IMR-90 (cell line): ENCODE measurements around the gene OCSTAMP. TPM values are rescaled to one million over a fixed set of nuclear protein-coding genes. Genes with fewer than 3 reads are reported as not detected.
A peak's percentile ranks its signal among the peaks of the same experiment; 100 is the strongest.

Experiments used
- ATAC-seq: fragments of 200-7000 bp; cut with Tn5 transposase; 2 replicates; pipeline ENCODE4 v1.9.1; 2020; ENCODE audit warnings: low read depth, mild to moderate bottlenecking, moderate library complexity
- BruUV-seq: library from RNA; stranded (reverse); fragments of 400-500 nt; replicated peaks from 2 replicates; lab custom pipeline; 2021; lab: Mats Ljungman, UMichigan
- CTCF ChIA-PET: fragments of 300-600 bp; formaldehyde crosslinking; extraction: SDS; loops from one replicate; lab custom pipeline; 2021; ENCODE audit warnings: antibody characterized with exemption; lab: Yijun Ruan, JAX
- POLR2A ChIA-PET: fragments of 300-600 bp; sonication (Branson Sonifier 250); formaldehyde crosslinking; loops from one replicate; lab custom pipeline; 2022; ENCODE audit warnings: antibody characterized with exemption; ENCODE audit not compliant: unreplicated experiment; lab: Charles Lee
- DNase-seq: peaks from one replicate; pipeline ENCODE4 v3.0.0; 2013
- H2AFZ ChIP-seq: replicated peaks from 2 replicates; pipeline ENCODE3; 2013; ENCODE audit warnings: low read length, mild to moderate bottlenecking; ENCODE audit not compliant: poor library complexity
- H2AK5ac ChIP-seq: 2 replicates; pipeline ENCODE4 v1.6.1; 2013; ENCODE audit warnings: low read depth, low read length, inconsistent platforms
- H2AK9ac ChIP-seq: replicated peaks from 2 replicates; pipeline ENCODE3; 2013; ENCODE audit warnings: mild to moderate bottlenecking, low read depth, low read length, moderate library complexity; ENCODE audit not compliant: poor library complexity
- H2BK120ac ChIP-seq: 2 replicates; pipeline ENCODE4 v1.6.1; 2013; ENCODE audit warnings: low read depth, low read length, inconsistent platforms
- H2BK15ac ChIP-seq: 3 replicates; pipeline ENCODE4 v1.6.1; 2013; ENCODE audit warnings: low read depth, low read length, inconsistent platforms
- H2BK20ac ChIP-seq: 2 replicates; pipeline ENCODE4 v1.6.1; 2013; ENCODE audit warnings: low read depth, mild to moderate bottlenecking, inconsistent platforms, low read length, moderate library complexity
- H2BK5ac ChIP-seq: 2 replicates; pipeline ENCODE4 v1.6.1; 2013; ENCODE audit warnings: mild to moderate bottlenecking, low read depth, low read length, inconsistent platforms; ENCODE audit not compliant: poor library complexity, severe bottlenecking
- H3K14ac ChIP-seq: replicated peaks from 2 replicates; pipeline ENCODE4 v1.6.1; 2013; ENCODE audit warnings: low read depth, low read length, inconsistent platforms
- H3K18ac ChIP-seq: 2 replicates; pipeline ENCODE4 v1.6.1; 2013; ENCODE audit warnings: low read depth, low read length, control low read depth
- H3K23ac ChIP-seq: 2 replicates; pipeline ENCODE4 v1.6.1; 2013; ENCODE audit warnings: low read depth, low read length, inconsistent platforms
- H3K27ac ChIP-seq: 2 replicates; pipeline ENCODE4 v1.5.1; 2013; ENCODE audit warnings: mild to moderate bottlenecking, control low read depth, low read length; ENCODE audit not compliant: insufficient read depth
- H3K27me3 ChIP-seq: 2 replicates; pipeline ENCODE4 v1.6.1; 2013; ENCODE audit warnings: low read length; ENCODE audit not compliant: control insufficient read depth, insufficient read depth
- H3K36me3 ChIP-seq: 2 replicates; pipeline ENCODE4 v1.6.1; 2013; ENCODE audit warnings: low read length, mixed read lengths; ENCODE audit not compliant: control insufficient read depth, insufficient read depth
- H3K4ac ChIP-seq: 2 replicates; pipeline ENCODE4 v1.6.1; 2013; ENCODE audit warnings: low read depth, low read length, inconsistent platforms
- H3K4me1 ChIP-seq: 2 replicates; pipeline ENCODE4 v1.6.1; 2013; ENCODE audit warnings: low read length, mixed read lengths; ENCODE audit not compliant: control insufficient read depth, insufficient read depth
- H3K4me2 ChIP-seq: 2 replicates; pipeline ENCODE4 v1.6.1; 2013; ENCODE audit warnings: low read depth, mild to moderate bottlenecking, control low read depth, low read length, moderate library complexity
- H3K4me3 ChIP-seq: 2 replicates; pipeline ENCODE4 v1.5.1; 2013; ENCODE audit warnings: low read depth, mild to moderate bottlenecking, control low read depth, low read length, moderate library complexity; ENCODE audit not compliant: insufficient read depth
- H3K56ac ChIP-seq: 2 replicates; pipeline ENCODE4 v1.6.1; 2013; ENCODE audit warnings: low read length, inconsistent platforms; ENCODE audit not compliant: insufficient read depth; ENCODE audit errors: extremely low read depth
- H3K79me1 ChIP-seq, 2 experiments: 2 replicates each; pipeline ENCODE4 v1.6.1; 2013; ENCODE audit warnings: low read length in 2 of 2, inconsistent platforms in 1 of 2, low read depth in 1 of 2
- H3K9ac ChIP-seq: 2 replicates; pipeline ENCODE4 v1.6.1; 2013; ENCODE audit warnings: low read depth, low read length, control low read depth
- H3K9me1 ChIP-seq: 2 replicates; pipeline ENCODE4 v1.6.1; 2013; ENCODE audit warnings: low read length, inconsistent platforms; ENCODE audit not compliant: insufficient read depth
- H3K9me3 ChIP-seq: 2 replicates; pipeline ENCODE4 v1.6.1; 2013; ENCODE audit warnings: low read length; ENCODE audit not compliant: control insufficient read depth, insufficient read depth
- H4K20me1 ChIP-seq: 2 replicates; pipeline ENCODE4 v1.6.1; 2013; ENCODE audit warnings: low read length, inconsistent platforms; ENCODE audit not compliant: insufficient read depth
- H4K5ac ChIP-seq: 2 replicates; pipeline ENCODE4 v1.6.1; 2013; ENCODE audit warnings: mild to moderate bottlenecking, low read depth, low read length, control low read depth
- H4K8ac ChIP-seq, 2 experiments: 2 replicates each; pipeline ENCODE4 v1.6.1; 2013; ENCODE audit warnings: low read depth in 2 of 2, low read length in 2 of 2, control low read depth in 1 of 2, inconsistent platforms in 1 of 2
- H4K91ac ChIP-seq: 2 replicates; pipeline ENCODE4 v1.6.1; 2013; ENCODE audit warnings: low read depth, low read length, inconsistent platforms; ENCODE audit not compliant: insufficient read depth
- BHLHE40 ChIP-seq: fragments of 150-350 bp; IDR thresholded peaks from 2 replicates; pipeline ENCODE4 v1.6.1; 2016; ENCODE audit warnings: mild to moderate bottlenecking, low read depth, low read length
- CEBPB ChIP-seq: IDR thresholded peaks from 2 replicates; pipeline ENCODE4 v1.6.1; 2012; ENCODE audit warnings: low read depth, low read length, improper control_type of control experiment
- RAD21 ChIP-seq: IDR thresholded peaks from 2 replicates; pipeline ENCODE4 v1.6.1; 2012; ENCODE audit warnings: low read length, improper control_type of control experiment
- RFX5 ChIP-seq: IDR thresholded peaks from 2 replicates; pipeline ENCODE4 v1.8.0; 2012; ENCODE audit warnings: low read depth, mild to moderate bottlenecking, low read length, moderate library complexity
- WGBS, 2 experiments: methylation state at CpG; one replicate each; pipeline versions ENCODE4 v1.1.5 to v1.1.7; 2013; ENCODE audit warnings: missing lambda C conversion rate in 2 of 2; ENCODE audit not compliant: insufficient read length in 1 of 2; ENCODE audit errors: extremely low coverage in 2 of 2; 5-methylcytosine and 5-hydroxymethylcytosine counted together
- dilution Hi-C: fragments of 300-500 bp; cut with HindIII; formaldehyde crosslinking; loops from one replicate; pipeline ENCODE4 v1.14.3; 2018; ENCODE audit warnings: low sequenced_read_pairs; ENCODE audit not compliant: unreplicated experiment
- in situ Hi-C: fragments of 300-500 bp; cut with MboI; formaldehyde crosslinking; loops from 3 replicates; pipeline ENCODE4 v1.14.3; 2019; ENCODE audit warnings: low sequenced_read_pairs, inconsistent platforms, mixed read lengths
- intact Hi-C: fragments of 100-400 bp; cut with micrococcal nuclease; formaldehyde crosslinking; loops from 2 replicates; pipeline ENCODE4 v1.10.0; 2022
- polyA plus RNA-seq, 3 experiments: library from polyadenylated mRNA; depleted of rRNA; stranded (reverse); fragments of >200 nt; gene quantifications; 2 replicates each; pipeline ENCODE4 v1.2.3, GENCODE V29; 2012; ENCODE audit warnings: low replicate concordance in 1 of 3
- total RNA-seq: library from RNA; depleted of rRNA; stranded (reverse); fragments of >200 nt; gene quantifications from 2 replicates; pipeline ENCODE4 v1.2.3, GENCODE V29; 2012

Gene OCSTAMP
- total and polyA plus RNA-seq, 2 of the 4 experiments (the other 2 are of a cell fraction) = not detected

GRCh38 chr20:46573788-46574584 is 23.5 kb upstream of the OCSTAMP start:
- Histone ChIP-seq H4K8ac (no peak overlapping the region), H3K4ac (no peak overlapping the region), H3K56ac (no peak overlapping the region), H2BK20ac (no peak overlapping the region), H3K27me3 (0 out of 2 replicates have a peak, but pooled peaks cover 2% of the 10 kb centered on the region), H3K27ac (no peak overlapping the region), H2AFZ (peak overlapping the region; percentile 65), H2AK5ac (no peak overlapping the region), H3K79me1 (no peaks in the 10 kb centered on the region), H3K14ac (no peak overlapping the region), H4K20me1 (no peaks in the 10 kb centered on the region), H2BK5ac (no peak overlapping the region), H3K18ac (no peak overlapping the region), H3K4me3 (no peak overlapping the region), H3K4me2 (peak overlapping the region; percentile 46; the same call in 1 of the 2 replicates), H3K9ac (no peak overlapping the region), H4K5ac (no peak overlapping the region), H4K91ac (no peak overlapping the region), H2BK15ac (no peak overlapping the region), H2BK120ac (no peak overlapping the region), H3K9me3 (no peaks in the 10 kb centered on the region), H3K9me1 (no peaks in the 10 kb centered on the region), H2AK9ac (no peak overlapping the region), H3K4me1 (peaks cover 2% of the 10 kb centered on the region; the same call in 1 of the 2 replicates), H3K23ac (no peak overlapping the region), H3K36me3 (no peaks in the 10 kb centered on the region)
- intact Hi-C loops = no loop called here
- no TSS peak for BruUV-seq
- ChIA-PET CTCF (interaction anchor here (1.5 kb wide), 1 partner anchor 11 kb away, joined by 5 read pairs; no protein-coding TSS in a partner anchor), POLR2A (no interaction called here)
- DNase-seq (peak; percentile 45), ATAC-seq (peak; percentile 77)
- dilution Hi-C loops = no loop called here
- in situ Hi-C loops = no loop called here
- TF ChIP-seq BHLHE40 (peak; percentile 42; the same call in 1 of the 2 replicates), RAD21 (no peak), RFX5 (no peak), CEBPB (no peak)
- 30% methylated on average over 4 of the region's 19 CpGs; no CpG with 5 or more reads in 1 of the 2 experiments for WGBS, 2 experiments
